GF-D8 (cell line): ENCODE measurements around the gene DNAI7.

Source experiments
- DNase-seq: peaks from one replicate; lab custom pipeline; 2025; lab: John Stamatoyannopoulos, UW

The DNAI7 gene

DNA sequence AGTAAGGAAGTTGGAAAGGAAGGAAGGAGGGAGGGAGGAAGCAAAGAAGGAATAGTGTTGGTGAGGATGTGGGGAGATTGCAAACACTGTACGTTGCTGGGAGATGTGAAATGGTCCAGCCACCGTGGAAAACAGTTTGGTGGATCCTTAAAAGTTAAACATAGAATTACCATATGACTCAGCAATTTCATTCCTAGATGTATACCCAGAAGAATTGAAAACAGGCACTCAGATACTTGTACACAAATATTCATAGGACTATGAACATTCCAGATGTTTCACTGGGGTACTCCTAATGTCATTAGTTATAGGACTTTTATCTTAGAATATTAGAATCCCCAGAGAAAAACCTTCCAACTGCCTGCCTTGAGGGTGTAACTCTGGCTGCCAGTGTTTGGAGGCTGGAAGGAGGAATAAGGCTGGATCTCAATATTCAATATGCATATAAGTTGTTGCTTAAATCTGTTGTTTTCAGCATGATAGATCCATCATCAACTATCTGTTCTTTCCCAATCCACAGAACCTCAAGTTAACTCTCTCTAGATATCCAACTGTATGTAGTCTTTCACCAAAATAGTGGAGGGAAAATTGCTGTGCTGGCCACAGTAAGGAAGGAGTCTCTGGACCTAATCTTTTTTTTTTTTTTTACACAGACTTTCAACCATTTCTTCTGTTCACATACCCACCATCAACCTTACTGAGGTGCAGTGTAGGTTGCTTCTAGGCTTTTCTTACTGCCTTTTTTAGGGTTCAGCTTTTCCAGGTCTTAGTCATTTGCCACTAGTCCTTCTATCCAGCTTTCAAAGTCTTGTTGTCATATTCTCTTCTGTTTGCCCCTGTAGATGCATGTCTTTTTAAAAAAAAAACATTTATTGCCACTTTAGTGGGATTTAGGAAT, 94.5 kb downstream of the DNAI7 start:
- DNase-seq, result no peak

DNA sequence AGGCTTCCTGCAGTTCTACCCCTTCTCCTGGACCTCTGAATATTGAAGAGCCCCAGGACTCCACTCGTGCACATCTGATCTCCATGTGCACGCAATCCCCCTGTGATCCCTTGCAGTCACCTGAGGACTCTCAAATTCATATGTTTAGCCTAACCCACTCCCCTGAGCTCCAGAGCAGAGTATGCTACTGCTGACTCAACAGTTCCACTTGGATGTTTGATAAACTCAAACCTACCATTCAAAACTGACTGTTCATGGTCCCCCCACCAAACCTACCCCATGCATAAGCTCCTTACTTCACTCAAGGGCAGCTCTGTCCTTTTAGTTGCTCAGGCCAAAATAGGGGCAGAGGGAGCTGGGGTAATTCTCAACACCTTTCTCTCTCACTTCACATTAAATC, 96.0 kb downstream of the DNAI7 start:
- DNase-seq, result no peak

DNA sequence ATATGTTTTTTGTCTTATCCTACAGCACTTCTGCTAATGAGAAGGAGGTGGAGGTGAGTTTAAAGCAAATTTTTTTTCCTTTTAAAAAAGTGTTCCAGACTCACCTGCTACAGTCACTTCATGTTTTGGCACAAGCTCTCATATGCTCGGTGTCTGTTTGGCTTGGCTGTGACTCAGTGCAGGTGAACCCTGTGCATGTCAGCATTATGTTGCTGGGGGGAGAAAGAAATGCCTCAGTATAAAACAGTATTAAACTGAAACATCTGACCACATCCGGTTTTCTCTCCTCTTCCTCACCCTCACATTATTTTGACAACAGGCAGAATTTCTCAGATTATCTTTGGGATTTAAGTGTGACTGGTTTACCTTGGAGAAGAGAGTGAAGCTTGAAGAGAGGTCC, 105.2 kb downstream of the DNAI7 start:
- DNase-seq, result no peak

DNA sequence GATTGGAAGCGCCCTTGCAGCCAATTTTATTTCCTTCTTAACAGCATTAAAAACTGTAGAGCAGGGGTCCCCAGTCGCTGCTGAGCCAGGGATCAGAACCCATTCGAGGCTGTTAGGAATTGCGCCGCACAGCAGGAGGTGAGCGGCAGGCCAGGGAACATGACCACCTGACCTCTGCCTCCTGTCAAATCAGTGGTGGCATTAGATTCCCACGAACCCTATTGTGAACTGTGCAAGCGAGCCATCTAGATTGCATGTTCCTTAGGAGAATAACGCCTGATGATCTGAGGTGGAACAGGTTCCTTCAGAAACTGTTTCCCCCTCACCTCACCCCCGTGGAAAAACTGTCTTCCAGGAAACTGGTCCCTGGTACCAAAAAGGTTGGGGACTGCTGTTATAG, 107.4 kb downstream of the DNAI7 start:
- DNase-seq, result no peak

DNA sequence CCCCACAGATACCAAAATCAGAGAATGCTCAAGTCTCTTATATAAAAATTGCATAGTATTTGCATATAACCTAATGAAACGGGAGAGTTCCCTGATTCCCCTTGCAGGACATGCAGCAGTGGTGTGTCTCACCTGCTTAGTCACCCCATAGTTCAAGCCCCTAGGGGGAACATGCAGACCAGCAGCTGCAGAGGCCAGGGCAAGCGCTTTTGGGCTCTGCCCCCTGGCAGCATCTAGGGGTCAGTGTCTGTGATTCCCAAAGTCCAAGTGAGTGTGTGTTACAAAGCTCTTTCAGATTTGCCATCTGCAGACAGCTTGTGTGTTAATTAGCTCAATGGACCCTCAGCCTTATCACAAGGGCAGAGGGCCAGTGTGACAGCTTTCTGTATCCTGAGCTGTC, 110.1 kb downstream of the DNAI7 start:
- DNase-seq, result no peak

DNA sequence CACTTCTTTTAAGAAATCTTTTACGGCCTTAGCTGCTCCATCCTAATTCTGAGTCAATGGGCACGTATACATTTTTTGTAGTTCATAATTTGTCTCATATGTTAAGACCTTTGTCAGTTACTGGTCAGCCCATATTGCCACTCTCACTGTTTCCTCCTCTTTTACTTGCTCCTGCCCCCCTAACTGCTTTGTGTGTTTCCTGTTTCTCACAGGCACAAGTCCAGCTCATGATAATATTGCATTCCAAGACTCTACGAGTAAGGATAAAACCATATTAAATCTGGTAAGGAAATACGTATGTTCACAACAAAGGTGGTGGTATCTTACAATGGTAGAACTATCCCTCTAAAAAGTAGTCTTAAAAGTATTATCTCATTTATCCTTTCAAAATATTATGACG, 111.7 kb downstream of the DNAI7 start:
- no peak for DNase-seq

DNA sequence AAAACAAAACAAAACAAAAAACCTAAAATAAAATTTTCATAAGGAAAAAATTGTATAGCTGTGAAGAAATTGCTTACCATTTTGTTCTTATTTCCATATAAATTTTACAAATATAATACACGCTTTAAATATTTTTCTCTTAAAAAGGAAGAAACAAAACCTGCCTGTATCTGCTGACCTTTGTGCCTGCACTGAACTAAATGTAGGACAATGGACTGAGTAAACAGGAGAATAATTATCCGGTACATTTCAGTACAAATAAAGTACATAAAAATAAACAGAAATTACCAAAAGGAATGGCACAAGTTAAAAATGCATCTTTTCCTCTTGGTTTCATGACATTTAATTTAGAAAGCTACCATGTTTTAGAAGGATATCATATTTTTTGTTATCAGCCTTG, 112.3 kb downstream of the DNAI7 start:
- no peak for DNase-seq

DNA sequence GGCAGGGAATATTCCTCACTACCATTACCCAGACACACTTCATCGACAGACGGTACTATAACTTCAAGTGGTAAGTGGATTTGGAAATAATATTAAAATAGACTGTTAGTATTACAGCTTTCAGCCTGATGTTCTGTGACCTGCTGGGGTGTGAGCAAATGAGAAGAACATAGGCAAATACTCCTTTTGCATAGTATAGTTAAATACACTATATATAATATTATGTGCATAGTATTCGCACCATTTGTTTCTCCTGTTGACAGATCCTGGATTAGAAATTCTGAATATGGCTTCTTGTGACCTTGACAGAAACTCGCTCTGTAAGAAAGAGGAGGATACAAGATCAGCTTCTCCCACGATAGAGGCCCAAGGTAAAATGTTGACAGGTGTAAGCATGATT, 115.6 kb downstream of the DNAI7 start:
- no peak for DNase-seq

DNA sequence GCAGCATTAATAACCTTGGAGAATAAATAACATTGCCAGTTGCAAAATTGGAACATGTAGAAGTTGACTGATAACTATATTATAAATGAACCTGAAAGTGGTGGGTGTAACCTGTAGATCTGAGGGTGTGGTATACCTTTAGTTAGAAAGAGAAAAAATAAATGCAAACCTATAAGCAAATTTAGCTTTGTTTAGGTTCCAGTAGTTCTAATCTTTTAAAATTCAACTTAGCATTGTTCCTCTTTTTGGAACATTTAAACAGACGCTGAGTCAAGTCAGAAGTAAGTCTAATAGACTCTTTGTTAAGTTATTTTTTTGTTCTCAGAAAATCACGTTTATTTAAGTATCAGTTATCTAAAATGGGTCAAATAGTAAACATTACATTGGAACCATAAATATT, 120.0 kb downstream of the DNAI7 start:
- DNase-seq, result no peak

DNA sequence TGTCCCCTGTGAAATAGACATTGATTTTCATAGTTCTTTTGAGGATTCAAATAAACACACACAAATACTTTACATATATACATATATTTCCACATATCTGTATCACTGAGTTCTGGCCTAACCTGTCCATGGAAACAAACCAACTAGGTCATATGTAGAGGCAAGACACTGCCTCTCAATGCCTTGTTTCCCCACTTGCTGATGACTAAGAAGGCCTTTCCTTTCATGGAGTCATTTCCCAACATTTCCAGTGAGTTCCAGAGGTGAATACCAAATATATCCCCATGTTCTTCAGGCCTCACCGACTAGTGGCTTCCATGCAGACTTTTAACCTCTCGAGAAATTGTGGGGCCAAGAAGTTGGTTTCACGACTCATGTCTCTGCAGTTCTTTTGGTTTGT, 120.8 kb downstream of the DNAI7 start:
- no peak for DNase-seq

DNA sequence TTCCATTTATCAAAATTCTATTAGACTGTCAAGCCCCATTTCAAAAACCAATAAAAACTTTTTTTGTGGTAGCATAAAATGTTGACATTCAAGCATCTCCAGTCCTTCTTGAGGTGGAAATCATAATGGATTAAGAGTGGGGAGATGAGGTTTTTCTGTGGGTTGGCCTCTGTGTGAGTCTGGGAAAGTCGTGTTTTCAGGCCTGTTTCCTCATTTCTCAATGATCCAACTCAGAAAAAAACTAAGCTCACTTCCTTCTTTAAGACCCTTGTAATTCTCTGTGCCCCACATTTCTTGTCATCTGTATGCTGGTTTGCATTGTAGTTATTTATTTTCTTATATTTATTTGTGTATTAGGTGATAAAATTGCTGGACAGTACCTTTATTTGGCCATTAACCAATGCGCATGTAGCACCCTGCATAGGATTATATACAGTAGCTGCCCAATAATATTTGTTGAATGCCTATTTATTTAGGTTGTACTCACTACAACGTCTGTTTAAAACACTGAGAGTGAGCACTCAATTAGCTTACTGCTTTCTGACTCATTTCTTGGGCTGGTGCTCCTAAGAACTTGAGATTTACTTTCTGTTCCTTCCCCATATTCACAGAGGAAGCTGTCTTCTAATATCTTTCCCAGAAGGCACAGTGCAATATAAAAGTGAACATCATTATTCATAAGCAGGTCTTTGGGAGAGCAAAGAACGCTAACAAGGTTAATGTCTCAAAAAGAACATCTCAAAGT, 121.9 kb downstream of the DNAI7 start:
- DNase-seq, result no peak

DNA sequence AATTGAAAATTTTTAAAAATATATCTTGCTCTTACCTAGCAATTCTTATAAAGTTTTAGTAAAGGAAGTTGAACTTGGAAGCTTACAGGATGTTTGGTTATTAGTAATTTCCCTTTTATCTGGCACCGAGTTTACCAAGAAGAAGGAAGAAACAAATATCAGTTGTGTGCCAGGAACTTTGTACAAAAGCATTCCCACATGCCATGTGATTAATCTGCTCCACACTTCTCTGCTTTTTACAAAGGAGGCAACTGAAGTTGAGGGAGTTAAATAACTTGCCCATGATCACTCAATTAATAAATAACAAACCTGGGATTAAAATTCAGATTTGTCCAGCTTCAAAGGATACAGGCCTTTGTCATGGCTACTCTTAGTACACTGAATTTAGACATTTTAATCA, 123.6 kb downstream of the DNAI7 start:
- DNase-seq, result no peak

DNA sequence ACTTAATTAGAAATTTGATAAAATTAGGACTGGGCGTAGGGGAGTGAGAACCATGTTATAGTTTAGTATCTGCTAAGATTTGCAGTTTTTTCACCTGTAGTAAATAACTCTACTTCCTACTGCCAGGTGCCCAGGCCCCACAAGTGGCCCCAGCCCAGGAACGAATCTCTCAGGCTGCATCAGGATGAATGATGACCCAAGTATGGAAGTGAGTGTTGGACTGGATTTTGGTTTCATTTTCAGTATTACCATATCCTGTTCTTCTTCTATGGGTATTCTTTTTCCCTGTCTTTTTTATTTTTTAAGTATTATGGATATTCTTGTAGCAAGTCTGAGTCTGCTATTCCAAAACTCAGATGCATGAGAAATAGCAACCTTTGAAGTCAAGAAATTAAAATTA, 125.7 kb downstream of the DNAI7 start:
- DNase-seq, result no peak

DNA sequence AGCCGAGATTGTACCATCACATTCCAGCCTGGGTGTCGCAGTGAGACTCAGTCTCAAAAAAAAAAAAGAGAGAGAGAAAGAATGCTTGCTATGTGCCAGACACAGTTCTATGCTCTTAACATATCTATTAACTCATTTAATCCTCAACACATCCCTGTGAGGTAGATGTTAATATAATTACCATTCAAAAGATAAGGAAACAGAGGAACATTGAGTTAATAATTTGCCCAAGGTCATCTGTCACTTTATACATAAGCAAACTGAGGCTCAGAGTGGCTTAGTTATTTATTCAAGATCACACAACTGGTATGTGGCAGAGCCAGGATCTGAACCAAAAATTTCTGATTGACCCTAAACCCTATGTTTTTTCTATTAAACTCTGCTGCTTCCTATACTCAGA, 129.9 kb downstream of the DNAI7 start:
- DNase-seq, result no peak

DNA sequence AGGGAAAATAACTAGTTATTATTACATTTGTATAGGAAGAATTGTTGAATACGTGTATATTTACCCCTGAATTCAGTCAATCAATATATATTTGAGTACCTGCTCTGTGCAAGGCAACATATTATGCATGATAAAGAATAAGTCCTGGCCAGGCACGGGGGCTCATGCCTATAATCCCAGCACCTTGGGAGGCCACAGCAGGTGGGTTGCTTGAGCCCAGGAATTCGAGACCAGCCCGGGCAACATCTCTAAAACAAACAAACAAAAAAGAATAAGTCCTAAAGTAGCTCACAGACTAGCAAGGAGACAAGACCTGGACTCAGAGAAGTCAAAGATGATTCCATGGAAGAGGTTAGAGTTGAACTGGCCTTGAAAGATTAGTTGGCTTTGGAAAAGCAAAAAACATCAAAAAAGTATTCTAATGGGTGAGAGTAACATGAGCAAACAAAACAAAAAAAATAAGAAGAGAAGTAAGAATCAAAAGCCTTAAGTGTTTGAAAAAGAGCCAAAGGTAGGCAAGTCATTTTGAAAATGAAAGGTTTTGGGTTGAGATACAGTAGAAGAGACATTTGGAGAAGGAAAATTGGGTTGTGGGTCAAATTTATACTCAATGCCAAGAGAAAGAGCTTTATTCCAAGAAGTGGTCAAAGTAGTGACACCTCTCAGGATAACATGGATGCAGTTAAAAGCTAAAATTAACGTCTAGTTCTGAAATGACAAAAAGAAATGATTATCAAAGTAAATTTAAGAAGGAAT, 130.9 kb downstream of the DNAI7 start:
- no peak for DNase-seq

DNA sequence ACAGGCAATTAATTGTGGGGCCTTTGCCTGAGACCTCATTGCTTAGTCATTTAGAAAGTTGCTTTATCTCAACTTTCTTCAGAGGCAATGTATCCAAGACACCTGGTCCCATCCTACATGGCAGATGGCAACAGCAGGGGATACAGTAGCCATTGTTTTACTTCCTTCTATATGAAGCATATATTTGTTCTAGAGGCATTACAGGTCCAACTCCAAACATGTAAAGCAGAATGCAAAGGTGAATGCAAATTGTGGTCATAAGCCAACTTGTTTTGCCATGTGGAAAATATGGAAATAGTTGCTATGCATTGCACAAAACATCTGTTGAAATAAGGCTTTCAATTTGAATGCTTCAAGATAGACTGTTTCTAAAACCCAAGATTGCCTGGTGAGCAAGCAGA, 136.3 kb downstream of the DNAI7 start:
- DNase-seq, result no peak
